Activated CD4-positive, CD25-positive, alpha-beta regulatory T cell (primary cell): ENCODE data around the gene NTN5.

Experiments used
- DNase-seq, 4 experiments: peaks; one replicate each; lab custom pipeline; 2025; lab: John Stamatoyannopoulos, UW

The NTN5 gene

GRCh38 chr19:48614436-48615230 lies 58.2 kb downstream of the NTN5 start, which contains the start of gene FAM83E:
Gene FAM83E, minus strand, starts transcription at chr19:48615076. Its CDS starts 1,704 bp downstream, at chr19:48613372.
- no peak for DNase-seq

GRCh38 chr19:48613852-48614435 lies 58.9 kb downstream of the NTN5 start:
- DNase-seq, result no peak

DNA sequence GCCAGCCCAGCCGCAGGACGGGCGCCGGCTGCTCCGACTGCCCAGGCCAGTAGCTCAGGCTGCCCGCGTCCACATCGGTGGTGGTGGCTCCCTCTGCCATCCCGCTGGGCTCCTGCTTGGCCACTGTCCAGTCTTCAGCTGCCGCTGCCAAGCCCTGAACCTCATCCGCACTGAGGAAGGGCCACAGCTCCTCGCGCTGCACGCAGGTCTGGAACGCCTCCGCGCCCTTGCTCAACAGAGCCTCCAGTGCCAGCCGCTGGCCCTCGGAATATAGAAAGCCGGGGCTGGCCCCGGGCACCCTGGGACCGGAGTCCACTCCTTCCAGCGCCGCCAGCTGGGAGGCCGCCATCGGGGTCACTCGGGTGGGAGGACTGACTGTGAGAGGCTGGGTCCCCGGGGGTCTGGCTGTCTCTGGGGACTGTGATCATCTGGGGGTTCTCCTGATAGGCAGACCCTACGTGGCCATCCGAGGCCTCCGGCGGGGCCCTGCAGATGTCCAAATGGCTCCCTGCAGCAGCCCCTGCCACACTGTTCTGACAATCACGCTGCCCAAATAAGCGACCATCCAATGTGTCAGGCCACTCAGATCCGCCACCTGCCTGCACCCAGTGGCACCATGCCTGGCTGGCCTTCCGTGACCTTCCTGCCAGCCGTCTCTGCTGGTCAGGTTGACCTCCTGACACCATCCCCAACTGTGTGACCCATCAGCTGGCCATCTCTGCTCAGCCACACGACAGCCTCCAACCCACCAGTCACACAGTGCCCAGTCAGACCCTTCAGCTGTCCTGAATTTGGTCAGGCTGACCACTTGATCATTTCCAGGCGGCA lies 59.6 kb downstream of the NTN5 start:
- DNase-seq, result no peak

DNA sequence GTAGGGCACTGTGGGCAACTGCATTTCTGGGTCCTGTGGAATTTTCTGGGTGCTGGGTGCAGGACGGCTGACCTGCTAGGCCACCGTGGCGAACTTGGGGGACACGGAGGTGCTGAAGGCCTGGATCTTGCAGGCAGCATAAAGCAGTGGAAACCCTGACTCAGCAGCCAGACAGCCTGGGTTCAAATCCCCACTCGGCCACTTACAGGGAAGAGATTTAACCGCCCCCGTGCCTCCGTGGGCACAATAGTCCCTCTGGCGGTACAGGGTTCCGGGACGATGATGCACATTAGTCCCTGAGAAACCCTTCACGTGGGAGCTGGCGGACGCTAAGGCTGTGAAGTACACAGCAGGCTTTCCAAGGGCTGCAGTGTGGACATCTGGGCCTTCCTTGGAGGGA lies 60.9 kb downstream of the NTN5 start:
- DNase-seq, result no peak
